ENCODE measurements around the gene ENO1. TPM values are rescaled to one million over a fixed set of nuclear protein-coding genes. Genes with fewer than 3 reads are reported as not detected.

The ENO1 gene
- total and polyA plus RNA-seq, 2 of the 8 experiments (the other 6 are each of a cell fraction or from before 2014, with no cell fraction given) = 1,763 to 2,117 TPM

DNA sequence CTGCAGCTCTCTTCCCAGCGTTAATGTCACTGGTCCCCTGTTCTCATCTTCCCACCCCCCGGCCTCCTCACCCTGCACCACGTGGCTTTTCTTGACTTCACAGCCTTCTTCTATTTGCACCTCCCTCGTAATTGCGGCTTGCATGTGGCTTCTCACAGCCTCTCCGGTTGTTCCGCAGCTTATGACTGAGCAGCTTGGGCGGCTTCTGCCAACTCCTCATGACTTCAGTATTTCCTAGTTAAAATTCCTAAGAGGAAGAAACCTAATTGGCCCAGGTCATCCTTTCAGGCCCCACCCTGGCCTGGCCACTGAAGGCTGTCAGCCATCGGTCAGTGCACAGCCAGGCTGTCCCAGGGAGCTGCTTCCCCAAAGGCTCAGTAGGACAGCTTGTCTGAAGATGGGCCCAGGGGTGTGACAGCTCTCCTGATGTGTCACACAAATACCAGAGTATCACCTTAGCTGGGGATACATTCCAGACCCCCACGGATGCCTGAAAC is 52.5 kb downstream of the ENO1 start:
- H2BK5ac ChIP-seq (ENCODE audit: low read depth, low read length) = no peak overlapping the region
- no peak overlapping the region for H2BK120ac ChIP-seq (replicated peaks; ENCODE audit: low read depth, low read length)
- H3K14ac ChIP-seq (ENCODE audit: insufficient read length) = no peak overlapping the region
- no peak overlapping the region for H3K56ac ChIP-seq (replicated peaks; ENCODE audit: insufficient read length, low read depth, low read length)
- H3K18ac ChIP-seq (ENCODE audit: extremely low read depth, low read length) = no peak overlapping the region
- no peak overlapping the region for H4K91ac ChIP-seq (replicated peaks; ENCODE audit: insufficient read length, low read length)
- H3K23ac ChIP-seq (ENCODE audit: insufficient read length) = no peak overlapping the region
- no peak overlapping the region for H2BK12ac ChIP-seq (ENCODE audit: low read depth, low read length)
- H4K5ac ChIP-seq (ENCODE audit: insufficient read length, low read depth, low read length) = no peak overlapping the region
- H3K27ac ChIP-seq (ENCODE audit: low read depth, low read length) = no peak overlapping the region
- no peaks in the 10 kb centered on the region for H3K36me3 ChIP-seq (ENCODE audit: control insufficient read depth in 2 of 4, insufficient read depth in 4 of 4, low read length in 3 of 4)
- H2BK15ac ChIP-seq (ENCODE audit: low read length) = no peak overlapping the region
- TF ChIP-seq BACH1 (IDR thresholded peaks at IDR 0.05; ENCODE audit: low read length) (no peak), MAX (IDR thresholded peaks at IDR 0.05) (0 out of 2 replicates have a peak, but pooled peaks have one; percentile 38), TAF7 (optimal IDR thresholded peaks at IDR 0.05; ENCODE audit: borderline replicate concordance, low read depth, low read length) (no peak)
- ChIA-PET POLR2A (ENCODE audit: partially characterized antibody) (interaction anchor here (1.1 to 1.2 kb wide), 2 partner anchors 22 to 48 kb away, joined by 5 to 6 read pairs; no protein-coding TSS in a partner anchor), CTCF (ENCODE audit: partially characterized antibody) (interaction anchor here (0.7 to 2.7 kb wide), 5 partner anchors 19 to 358 kb away, joined by 3 to 14 read pairs (median 3); no protein-coding TSS in a partner anchor)
- WGBS, 2 experiments (ENCODE audit: extremely low coverage in 1 of 2, insufficient coverage in 1 of 2, insufficient read length in 1 of 2, insufficient replicate concordance in 2 of 2, low coverage in 1 of 2, low lambda C conversion rate in 2 of 2, missing lambda C conversion rate in 1 of 2) = 88% methylated on average over 10 of the region's 10 CpGs; no CpG with 5 or more reads in 1 of the 2 experiments
- no peaks in the 10 kb centered on the region for H4K20me1 ChIP-seq (replicated peaks in 1 of 2; ENCODE audit: control insufficient read depth in 1 of 2, insufficient read depth in 2 of 2, low read length in 2 of 2)
- no peaks in the 10 kb centered on the region for H3K79me2 ChIP-seq (ENCODE audit: control insufficient read depth in 1 of 2, insufficient read depth in 2 of 2, low read length in 2 of 2)
- H3K79me1 ChIP-seq (ENCODE audit: low read depth, low read length) = no peaks in the 10 kb centered on the region
- FAIRE-seq (no peak), DNase-seq (ENCODE audit: low read depth in 1 of 2, low spot score in 2 of 2) (no peak)
- no peak overlapping the region for H3K4ac ChIP-seq (replicated peaks; ENCODE audit: insufficient read length, low read depth, low read length)
- no peak overlapping the region for H3K9ac ChIP-seq (replicated peaks in 1 of 4; ENCODE audit: extremely low read depth in 1 of 4, low read depth in 3 of 4, low read length in 3 of 4)
- H3K4me2 ChIP-seq (ENCODE audit: insufficient read depth in 1 of 2, low read depth in 2 of 2, low read length in 2 of 2) = no peak overlapping the region
- 0 out of 2 replicates have a peak overlapping the region, but pooled peaks have one; percentile 49 for H2AFZ ChIP-seq (ENCODE audit: low read length)
- H3K4me1 ChIP-seq (replicated peaks in 1 of 4; ENCODE audit: control insufficient read depth in 3 of 4, insufficient read depth in 4 of 4, low read length in 3 of 4) = peaks cover 0 to 3% (median 1%) of the 10 kb centered on the region in 4 experiments; a peak in 2 of 7 replicates
- no peaks in the 10 kb centered on the region for H3K23me2 ChIP-seq (ENCODE audit: low read depth, low read length)
- no peaks in the 10 kb centered on the region for H3K9me3 ChIP-seq (ENCODE audit: insufficient read depth in 2 of 2, low read depth in 1 of 2, low read length in 1 of 2)
- no peak overlapping the region for H2AK5ac ChIP-seq (ENCODE audit: low read depth, low read length)
- H4K8ac ChIP-seq (ENCODE audit: extremely low read depth, insufficient read depth, low read length) = no peak overlapping the region; the same call in 1 of the 2 replicates
- no peak overlapping the region for H3K4me3 ChIP-seq (ENCODE audit: extremely low read depth in 1 of 4, insufficient read depth in 2 of 4, low read depth in 3 of 4, low read length in 4 of 4)
- no peak overlapping the region for H2BK20ac ChIP-seq (ENCODE audit: low read length)
- no peaks in the 10 kb centered on the region for H3K27me3 ChIP-seq (replicated peaks in 1 of 4; ENCODE audit: control insufficient read depth in 3 of 4, extremely low read depth in 1 of 4, insufficient read depth in 3 of 4, low read length in 3 of 4)

Data from H1 (cell line).